Smooth muscle cell (in vitro differentiated cells): ENCODE measurements around the gene PPM1F. TPM values are rescaled to one million over a fixed set of nuclear protein-coding genes. Genes with fewer than 3 reads are reported as not detected.

Experiments
- DNase-seq: peaks from one replicate; lab custom pipeline; 2025; ENCODE audit not compliant: unreplicated experiment; lab: John Stamatoyannopoulos, UW
- H2AFZ ChIP-seq: fragments of 200-600 bp; sonication (generic); 2 replicates; pipeline ENCODE4 v1.6.0; 2016; ENCODE audit warnings: antibody characterized with exemption, low read depth, mild to moderate bottlenecking
- H3F3A ChIP-seq: fragments of 200-600 bp; sonication (generic); 2 replicates; pipeline ENCODE4 v1.6.0; 2017; ENCODE audit warnings: antibody characterized with exemption, low read depth
- H3K27ac ChIP-seq: fragments of 200-600 bp; sonication (generic); 2 replicates; pipeline ENCODE4 v1.5.1; 2016; ENCODE audit warnings: low read depth, mild to moderate bottlenecking
- H3K27me3 ChIP-seq: fragments of 200-600 bp; sonication (generic); 2 replicates; pipeline ENCODE4 v1.6.1; 2016; ENCODE audit warnings: low read depth, mild to moderate bottlenecking
- H3K36me3 ChIP-seq: fragments of 200-600 bp; sonication (generic); 2 replicates; pipeline ENCODE4 v1.5.1; 2016; ENCODE audit warnings: low read depth
- H3K4me1 ChIP-seq: fragments of 200-600 bp; sonication (generic); 2 replicates; pipeline ENCODE4 v1.5.1; 2016; ENCODE audit warnings: low read depth
- H3K4me2 ChIP-seq: fragments of 200-600 bp; sonication (generic); 2 replicates; pipeline ENCODE4 v1.6.0; 2016; ENCODE audit warnings: mild to moderate bottlenecking
- H3K4me3 ChIP-seq: fragments of 200-600 bp; sonication (generic); 2 replicates; pipeline ENCODE4 v1.5.1; 2016; ENCODE audit warnings: mild to moderate bottlenecking
- H3K79me2 ChIP-seq: fragments of 200-600 bp; sonication (generic); 2 replicates; pipeline ENCODE4 v1.6.0; 2016; ENCODE audit warnings: low read depth, mild to moderate bottlenecking
- H3K9ac ChIP-seq: fragments of 200-600 bp; sonication (generic); 2 replicates; pipeline ENCODE4 v1.6.0; 2016; ENCODE audit warnings: low read depth
- H3K9me3 ChIP-seq: fragments of 200-600 bp; sonication (generic); replicated peaks from 2 replicates; pipeline ENCODE4 v1.5.1; 2016; ENCODE audit warnings: low read depth
- H4K20me1 ChIP-seq: fragments of 200-600 bp; sonication (generic); 2 replicates; pipeline ENCODE4 v1.6.0; 2016; ENCODE audit warnings: low read depth
- WGBS: methylation state at CpG from one replicate; pipeline ENCODE4 v1.1.7; 2016; ENCODE audit warnings: low lambda C conversion rate; 5-methylcytosine and 5-hydroxymethylcytosine counted together
- polyA plus RNA-seq: library from polyadenylated mRNA; unstranded; fragments of >200 nt; fragmentation: Nextera tagmentation; extraction: Ambion mirVana; gene quantifications from 2 replicates; pipeline ENCODE4 v1.2.1, GENCODE V29; 2016
- total RNA-seq: library from RNA; depleted of rRNA; stranded (reverse); fragments of >200 nt; gene quantifications from 2 replicates; pipeline ENCODE4 v1.2.3, GENCODE V29; 2014
- TF ChIP-seq, protein P1 (sequence below): fragments of 200-600 bp; sonication (generic); IDR thresholded peaks from 2 replicates; pipeline ENCODE4 v1.5.1; 2017; ENCODE audit warnings: borderline replicate concordance, mild to moderate bottlenecking, antibody characterized with exemption; ENCODE audit not compliant: insufficient read depth, poor library complexity, severe bottlenecking

PPM1F gene
- total and polyA plus RNA-seq, 2 experiments from 2014 or later = 11.8 to 15.2 TPM

DNA sequence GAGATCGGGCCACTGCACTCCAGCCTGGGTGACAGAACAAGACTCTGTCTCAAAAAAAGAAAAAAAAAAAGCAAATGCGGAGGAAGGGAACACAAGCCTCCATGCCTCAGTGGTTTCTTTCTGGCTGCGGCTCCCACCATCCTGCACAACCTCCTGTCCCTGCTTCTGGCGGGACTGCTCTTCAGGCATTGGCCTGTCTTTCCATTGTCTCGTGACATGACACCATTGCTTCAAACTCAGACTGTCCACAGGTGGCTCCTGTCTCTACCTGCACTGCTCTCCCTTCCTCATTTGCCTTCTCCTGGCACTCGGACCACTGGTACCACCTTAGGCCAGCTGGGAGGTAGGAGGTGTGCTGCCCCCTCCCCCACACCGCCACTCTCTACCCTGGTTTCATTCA is 10.6 kb upstream of the PPM1F start:
- no peaks in the 10 kb centered on the region for H3K4me1 ChIP-seq
- no peaks in the 10 kb centered on the region for H4K20me1 ChIP-seq
- no peaks in the 10 kb centered on the region for H3K79me2 ChIP-seq
- no peaks in the 10 kb centered on the region for H3K27me3 ChIP-seq
- WGBS = 96% methylated on average over 7 of the region's 7 CpGs
- no peak overlapping the region for H3K27ac ChIP-seq
- no peak overlapping the region for H3K9ac ChIP-seq
- no peaks in the 10 kb centered on the region for H3K9me3 ChIP-seq
- no peak for DNase-seq
- H3F3A ChIP-seq = no peaks in the 10 kb centered on the region
- TF ChIP-seq, protein P1, sequence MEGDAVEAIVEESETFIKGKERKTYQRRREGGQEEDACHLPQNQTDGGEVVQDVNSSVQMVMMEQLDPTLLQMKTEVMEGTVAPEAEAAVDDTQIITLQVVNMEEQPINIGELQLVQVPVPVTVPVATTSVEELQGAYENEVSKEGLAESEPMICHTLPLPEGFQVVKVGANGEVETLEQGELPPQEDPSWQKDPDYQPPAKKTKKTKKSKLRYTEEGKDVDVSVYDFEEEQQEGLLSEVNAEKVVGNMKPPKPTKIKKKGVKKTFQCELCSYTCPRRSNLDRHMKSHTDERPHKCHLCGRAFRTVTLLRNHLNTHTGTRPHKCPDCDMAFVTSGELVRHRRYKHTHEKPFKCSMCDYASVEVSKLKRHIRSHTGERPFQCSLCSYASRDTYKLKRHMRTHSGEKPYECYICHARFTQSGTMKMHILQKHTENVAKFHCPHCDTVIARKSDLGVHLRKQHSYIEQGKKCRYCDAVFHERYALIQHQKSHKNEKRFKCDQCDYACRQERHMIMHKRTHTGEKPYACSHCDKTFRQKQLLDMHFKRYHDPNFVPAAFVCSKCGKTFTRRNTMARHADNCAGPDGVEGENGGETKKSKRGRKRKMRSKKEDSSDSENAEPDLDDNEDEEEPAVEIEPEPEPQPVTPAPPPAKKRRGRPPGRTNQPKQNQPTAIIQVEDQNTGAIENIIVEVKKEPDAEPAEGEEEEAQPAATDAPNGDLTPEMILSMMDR = no peak
- H2AFZ ChIP-seq = no peak overlapping the region
- H3K36me3 ChIP-seq = no peaks in the 10 kb centered on the region
- no peak overlapping the region for H3K4me3 ChIP-seq
- no peak overlapping the region for H3K4me2 ChIP-seq

DNA sequence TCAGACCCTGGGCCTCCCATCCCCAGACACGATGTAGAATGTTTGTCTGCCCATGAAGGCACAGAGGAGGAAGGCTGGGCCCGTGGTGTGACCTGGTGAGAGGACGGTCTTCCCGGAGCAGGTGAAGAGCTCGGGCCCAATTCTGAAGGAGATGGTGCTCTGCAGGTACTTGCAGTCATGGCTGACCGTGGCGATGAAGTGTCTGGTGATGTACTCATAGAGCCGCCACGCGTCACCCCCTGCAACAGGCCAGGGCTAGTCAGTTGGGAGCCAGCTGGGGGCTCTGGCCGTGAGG is 10.0 kb upstream of the PPM1F start:
- H3K9ac ChIP-seq = no peak overlapping the region
- 96% methylated on average over 11 of the region's 11 CpGs for WGBS
- no peaks in the 10 kb centered on the region for H3K79me2 ChIP-seq
- H4K20me1 ChIP-seq = no peaks in the 10 kb centered on the region
- no peak overlapping the region for H3K4me3 ChIP-seq
- H3K9me3 ChIP-seq = no peaks in the 10 kb centered on the region
- no peaks in the 10 kb centered on the region for H3K27me3 ChIP-seq
- DNase-seq = no peak
- H3K4me2 ChIP-seq = no peak overlapping the region
- H3K27ac ChIP-seq = no peak overlapping the region
- H3K36me3 ChIP-seq = no peaks in the 10 kb centered on the region
- H3F3A ChIP-seq = no peaks in the 10 kb centered on the region
- no peak overlapping the region for H2AFZ ChIP-seq
- TF ChIP-seq, protein P1 = no peak
- H3K4me1 ChIP-seq = no peaks in the 10 kb centered on the region

DNA sequence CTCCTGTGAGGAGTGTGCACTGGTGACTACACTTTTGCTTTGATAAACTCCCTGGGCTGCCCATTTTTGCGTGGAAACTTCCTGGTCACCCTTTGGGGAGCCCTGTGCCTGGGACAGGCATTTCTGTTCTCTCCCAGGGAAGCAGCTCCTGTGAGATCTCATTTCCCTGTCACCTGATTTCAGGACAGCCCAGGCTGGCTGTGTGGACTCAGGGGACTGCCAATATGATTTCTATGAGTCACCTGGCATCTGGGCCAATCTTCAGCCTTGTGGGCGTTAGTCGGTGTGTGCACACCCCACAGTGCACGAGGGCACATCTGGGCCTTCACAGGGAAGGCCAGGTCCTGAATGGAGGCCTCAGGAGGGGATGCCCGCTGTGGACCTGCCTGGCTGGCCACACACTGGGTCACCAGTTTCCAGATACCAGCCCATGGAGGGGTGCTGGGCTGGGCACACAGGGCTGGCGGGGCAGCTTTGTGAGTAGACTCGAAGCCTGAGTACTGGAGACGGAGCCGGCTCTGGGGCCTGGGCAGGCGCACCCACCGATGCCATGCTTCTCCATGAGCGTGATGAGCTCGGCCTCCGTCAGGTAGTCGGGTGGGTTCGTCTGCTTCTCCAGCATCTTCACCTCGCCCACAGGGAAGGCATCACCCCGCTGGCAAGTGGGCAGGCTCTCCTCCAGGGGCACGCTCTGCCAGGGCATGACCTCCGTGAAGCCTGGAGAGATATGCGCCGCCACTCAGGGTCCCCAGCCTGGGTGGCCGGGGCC is 9.4 kb upstream of the PPM1F start:
- H3K9me3 ChIP-seq = no peaks in the 10 kb centered on the region
- no peak overlapping the region for H3K9ac ChIP-seq
- TF ChIP-seq, protein P1 = no peak
- H3K4me1 ChIP-seq = no peaks in the 10 kb centered on the region
- H3K4me3 ChIP-seq = no peak overlapping the region
- H2AFZ ChIP-seq = no peak overlapping the region
- 96% methylated on average over 23 of the region's 23 CpGs for WGBS
- DNase-seq = no peak
- H4K20me1 ChIP-seq = no peaks in the 10 kb centered on the region
- H3K79me2 ChIP-seq = no peaks in the 10 kb centered on the region
- H3F3A ChIP-seq = no peaks in the 10 kb centered on the region
- no peak overlapping the region for H3K4me2 ChIP-seq
- H3K27me3 ChIP-seq = no peaks in the 10 kb centered on the region
- no peak overlapping the region for H3K27ac ChIP-seq
- no peaks in the 10 kb centered on the region for H3K36me3 ChIP-seq
